ENCODE data around the gene TMEM169.
"Not testable (repeated sequence)": the region's sequence is repeated elsewhere in the genome, so short reads cannot be mapped to it uniquely, and the experiment has no call there.

The TMEM169 gene

GRCh38 chr2:216133397-216133796, 51.7 kb downstream of the TMEM169 start:
- no peak for DNase-seq

DNA sequence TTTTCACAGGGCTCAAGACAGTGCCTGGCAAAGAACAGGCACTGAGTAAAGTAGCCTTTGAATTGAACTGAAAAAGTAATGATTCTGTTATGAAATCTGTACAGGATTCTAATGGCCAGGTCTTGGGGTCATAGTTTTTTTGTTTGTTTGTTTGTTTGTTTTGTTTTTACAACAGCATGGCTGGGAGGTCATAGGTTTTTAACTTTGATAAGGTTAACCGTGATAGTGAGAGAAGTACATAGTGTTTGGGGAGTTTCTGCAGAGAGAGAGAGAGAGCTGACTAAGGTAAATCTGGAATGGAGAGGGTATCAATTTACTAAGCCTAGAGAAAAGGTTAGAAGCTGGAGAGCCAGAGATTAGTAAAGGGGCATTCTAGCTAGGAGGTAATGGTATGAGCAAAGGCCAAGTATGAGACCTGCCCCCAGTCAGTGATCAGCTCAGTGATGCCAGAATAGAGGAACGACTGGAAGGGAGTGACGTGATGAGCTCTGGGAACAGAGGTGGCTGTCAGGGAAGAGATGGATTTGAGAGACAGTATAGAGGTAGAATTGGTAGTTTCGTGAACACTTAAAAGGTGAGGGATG, 53.3 kb downstream of the TMEM169 start:
- no peak for DNase-seq

- DNase-seq, result no peak
Measured at GRCh38 chr2:216139884-216140283, 58.2 kb downstream of the TMEM169 start.

DNA sequence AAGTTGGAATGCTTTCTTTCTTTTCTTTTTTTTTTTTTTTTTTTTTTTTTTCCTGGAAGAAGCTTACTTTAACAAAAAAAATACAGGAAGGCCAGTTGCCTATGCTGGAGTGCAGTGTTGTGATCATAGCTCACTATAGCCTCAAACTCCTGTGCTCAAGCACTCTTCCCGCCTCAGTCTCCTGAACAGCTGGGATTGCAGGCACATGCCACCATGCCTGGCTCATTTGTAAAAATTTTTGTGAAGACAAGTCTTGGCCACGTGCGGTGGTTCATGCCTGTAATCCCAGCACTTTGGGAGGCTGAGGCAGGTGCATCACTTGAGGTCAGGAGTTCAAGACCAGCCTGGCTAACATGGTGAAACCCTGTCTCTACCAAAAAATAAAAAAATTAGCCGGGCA, 59.8 kb downstream of the TMEM169 start:
- not testable (repeated sequence) for DNase-seq

DNA sequence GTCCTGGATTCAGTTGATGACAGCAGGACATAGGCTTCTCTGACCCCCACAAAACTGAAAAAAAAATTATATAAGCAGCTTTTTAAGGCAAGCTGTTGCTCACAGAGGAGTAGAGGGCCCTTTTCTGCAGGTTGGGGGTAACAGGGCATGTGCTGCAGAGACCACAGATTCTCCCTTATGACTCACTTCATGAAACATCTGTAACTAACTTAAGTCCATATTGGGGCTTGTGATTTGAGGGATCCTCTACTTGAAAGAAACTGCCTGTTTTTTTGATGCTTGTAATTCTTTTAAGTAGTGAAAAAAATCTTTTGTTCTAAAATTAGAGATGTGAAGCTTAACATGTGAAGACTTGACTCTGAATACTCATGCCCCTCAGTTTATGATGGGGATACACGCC, 60.8 kb downstream of the TMEM169 start:
- no peak for DNase-seq

DNA sequence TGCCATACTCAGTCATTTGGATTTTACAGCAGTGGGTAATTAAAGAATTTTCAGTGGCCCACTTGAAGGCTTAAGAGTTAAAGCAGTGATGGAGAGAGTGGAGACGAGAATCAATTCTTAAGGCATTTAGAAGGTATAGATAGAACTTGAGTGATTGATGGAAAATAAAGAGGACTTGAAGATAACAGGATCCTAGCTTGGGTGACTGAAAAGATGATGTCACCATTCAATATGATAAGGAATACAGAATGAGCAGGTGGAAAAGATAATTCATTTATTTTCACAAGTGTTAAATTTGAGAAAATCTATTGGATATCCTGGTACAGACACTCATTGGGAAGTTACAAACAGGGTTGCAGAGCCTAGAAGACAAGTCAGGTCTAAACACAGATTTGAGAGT, 62.7 kb downstream of the TMEM169 start:
- DNase-seq, result no peak

- DNase-seq, result no peak
Measured at GRCh38 chr2:216144857-216145256, 63.1 kb downstream of the TMEM169 start.

- no peak for DNase-seq
Measured at GRCh38 chr2:216146573-216146972, 64.9 kb downstream of the TMEM169 start.

GRCh38 chr2:216147172-216148131, 65.7 kb downstream of the TMEM169 start:
- DNase-seq, result no peak

GRCh38 chr2:216148983-216149382, 67.3 kb downstream of the TMEM169 start:
- no peak for DNase-seq

- DNase-seq, result no peak
Measured at GRCh38 chr2:216149741-216150140, 68.0 kb downstream of the TMEM169 start.

DNA sequence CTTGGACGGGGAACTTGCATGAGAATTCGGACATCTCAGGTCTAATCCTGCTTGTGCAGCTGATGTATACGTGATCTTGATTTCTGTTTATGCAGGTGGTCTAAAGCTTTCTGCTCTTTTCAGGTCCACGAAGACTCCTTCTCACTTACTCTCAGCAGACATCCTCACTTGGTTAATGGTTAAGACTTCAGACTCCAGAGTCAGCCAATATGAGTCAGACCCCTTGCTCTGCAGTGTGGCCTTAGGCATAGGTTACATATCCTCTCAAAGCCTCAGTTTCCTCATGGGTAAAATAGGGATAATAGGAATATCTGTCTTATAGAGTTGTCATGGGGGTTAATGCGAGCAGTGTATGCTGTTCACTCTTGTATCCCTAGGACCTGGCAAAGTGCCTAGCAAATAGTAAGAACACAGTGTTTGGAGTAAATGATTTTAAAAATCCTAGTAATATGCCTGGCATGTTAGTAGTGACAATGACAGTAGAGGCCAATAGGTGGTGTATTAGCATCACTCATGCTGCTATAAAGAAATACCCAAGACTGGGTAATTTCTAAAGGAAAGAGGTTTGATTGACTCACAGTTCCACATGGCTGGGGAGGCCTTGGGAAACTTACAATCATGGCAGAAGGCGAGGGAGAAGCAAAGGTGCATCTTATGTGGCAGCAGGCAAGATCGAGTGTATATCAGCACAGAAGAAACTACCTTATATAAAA, 69.8 kb downstream of the TMEM169 start:
- no peak for DNase-seq

Data from T-helper 9 cell (primary cell).